Tibial nerve (tissue), 4 donors: ENCODE measurements around the gene MKNK1.

Source experiments
- EP300 ChIP-seq, 2 donors: sonication (generic); formaldehyde crosslinking; IDR thresholded peaks; one replicate each; pipeline ENCODE4 v1.6.1; 2017; ENCODE audit warnings: antibody characterized with exemption in 2 of 2, mild to moderate bottlenecking in 1 of 2
- POLR2A ChIP-seq, 2 donors: fragments of 450-650 bp; IDR thresholded peaks; one replicate each; pipeline ENCODE4 v1.6.1; 2017; ENCODE audit warnings: antibody characterized with exemption in 2 of 2, mild to moderate bottlenecking in 2 of 2, moderate library complexity in 2 of 2
- TF ChIP-seq, protein P1 (sequence below), 5 experiments: fragments of 200-600 bp in 3 of 5; fragments of 450-650 bp in 2 of 5; sonication (generic) in 3 of 5; IDR thresholded peaks; one replicate each; pipeline ENCODE4 v1.5.1; 2016 to 2019; ENCODE audit warnings: antibody characterized with exemption in 5 of 5, mild to moderate bottlenecking in 3 of 5, moderate library complexity in 2 of 5

DNA sequence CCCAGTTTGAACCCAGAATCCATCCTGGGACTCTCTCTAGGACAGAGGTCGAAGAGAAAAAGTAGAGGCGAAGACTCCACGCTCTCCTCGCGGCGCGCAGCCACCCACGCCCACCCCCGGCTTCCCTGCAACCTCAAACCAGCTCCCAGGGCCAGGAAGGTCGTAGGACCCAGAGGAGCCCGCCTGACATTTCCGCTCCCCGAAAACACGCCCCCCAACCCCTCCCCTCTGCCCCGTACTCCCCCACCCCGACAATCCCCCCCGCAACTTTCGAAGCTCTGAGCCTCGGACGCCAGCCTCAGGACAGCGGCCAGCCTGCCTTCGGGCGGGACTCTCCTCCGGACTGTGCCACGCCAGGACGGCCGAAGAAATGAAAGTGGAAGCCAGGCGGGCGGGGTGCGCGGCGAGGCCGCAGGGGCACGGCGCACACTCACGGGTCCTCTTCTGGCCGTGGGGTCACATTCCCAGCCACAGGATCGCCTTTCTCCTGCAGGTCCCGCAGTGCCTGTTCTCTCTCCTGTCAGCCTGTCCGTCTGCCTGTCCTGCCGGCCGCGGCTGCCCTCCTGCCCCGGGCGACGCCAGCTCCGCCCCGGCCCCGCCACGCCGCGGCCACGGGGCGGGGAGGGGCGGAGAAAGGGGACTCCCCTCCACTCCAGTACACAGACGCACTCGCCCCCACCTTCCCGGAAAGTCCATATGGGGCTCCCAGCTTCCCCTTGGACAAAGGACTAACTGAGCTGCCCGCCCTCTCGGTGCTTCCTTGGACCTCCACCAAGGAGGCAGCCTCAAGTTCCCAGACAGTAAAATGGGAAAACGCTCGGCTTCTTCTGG lies 12.4 kb upstream of the MKNK1 start, which contains the start of gene MOB3C:
- TF ChIP-seq, protein P1, sequence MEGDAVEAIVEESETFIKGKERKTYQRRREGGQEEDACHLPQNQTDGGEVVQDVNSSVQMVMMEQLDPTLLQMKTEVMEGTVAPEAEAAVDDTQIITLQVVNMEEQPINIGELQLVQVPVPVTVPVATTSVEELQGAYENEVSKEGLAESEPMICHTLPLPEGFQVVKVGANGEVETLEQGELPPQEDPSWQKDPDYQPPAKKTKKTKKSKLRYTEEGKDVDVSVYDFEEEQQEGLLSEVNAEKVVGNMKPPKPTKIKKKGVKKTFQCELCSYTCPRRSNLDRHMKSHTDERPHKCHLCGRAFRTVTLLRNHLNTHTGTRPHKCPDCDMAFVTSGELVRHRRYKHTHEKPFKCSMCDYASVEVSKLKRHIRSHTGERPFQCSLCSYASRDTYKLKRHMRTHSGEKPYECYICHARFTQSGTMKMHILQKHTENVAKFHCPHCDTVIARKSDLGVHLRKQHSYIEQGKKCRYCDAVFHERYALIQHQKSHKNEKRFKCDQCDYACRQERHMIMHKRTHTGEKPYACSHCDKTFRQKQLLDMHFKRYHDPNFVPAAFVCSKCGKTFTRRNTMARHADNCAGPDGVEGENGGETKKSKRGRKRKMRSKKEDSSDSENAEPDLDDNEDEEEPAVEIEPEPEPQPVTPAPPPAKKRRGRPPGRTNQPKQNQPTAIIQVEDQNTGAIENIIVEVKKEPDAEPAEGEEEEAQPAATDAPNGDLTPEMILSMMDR (IDR thresholded peaks at IDR 0.05), result peak in 1 of 5 experiments; percentile 46
- TF ChIP-seq EP300 (IDR thresholded peaks at IDR 0.05) (peak; percentile 33 to 82), POLR2A (IDR thresholded peaks at IDR 0.05) (peak; percentile 25 to 93)
